ENCODE measurements around the gene PLXNB2. TPM values are rescaled to one million over a fixed set of nuclear protein-coding genes. Genes with fewer than 3 reads are reported as not detected.
A peak's percentile ranks its signal among the peaks of the same experiment; 100 is the strongest.

PLXNB2 gene
- total RNA-seq, 1 experiment from 2014 or later = 236 TPM

DNA sequence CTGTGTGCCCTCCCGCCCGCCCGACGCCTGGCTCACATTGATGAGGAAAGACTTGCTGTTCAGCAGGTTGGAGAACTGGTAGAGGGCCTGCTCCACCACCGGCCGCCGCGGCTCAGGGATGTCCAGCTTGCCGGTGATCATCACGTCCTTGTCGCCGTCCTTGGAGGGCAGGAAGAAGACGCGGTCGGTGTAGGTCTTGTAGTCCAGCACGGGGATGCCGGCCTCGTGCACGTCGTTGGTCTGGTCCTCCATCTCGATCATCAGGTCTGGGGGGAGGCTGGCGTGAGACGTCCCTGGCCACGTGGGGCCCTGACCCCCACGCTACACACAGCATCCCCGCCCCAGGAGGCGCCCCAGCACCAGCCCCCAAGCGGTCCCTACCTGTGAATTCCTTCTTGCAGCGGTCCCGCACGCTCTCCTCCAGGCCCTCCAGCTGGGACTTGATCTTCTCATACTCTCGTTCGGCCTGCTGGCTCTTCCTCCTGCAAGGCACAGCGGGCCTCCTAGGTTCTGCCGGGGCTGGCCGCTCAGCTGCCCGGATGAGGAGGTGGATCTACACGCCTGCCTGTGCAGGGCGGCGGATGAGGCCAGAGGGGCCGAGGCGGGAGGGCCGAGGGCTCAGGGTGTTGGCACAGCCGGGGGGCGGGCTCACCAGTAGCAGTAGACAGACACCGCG lies 26.6 kb downstream of the PLXNB2 start:
- Histone ChIP-seq H3K79me2 (ENCODE audit: insufficient read depth, low read length) (peaks cover 16% of the 10 kb centered on the region; the same call in 1 of the 2 replicates), H3K4me1 (ENCODE audit: control insufficient read depth in 1 of 2, insufficient read depth in 2 of 2, low read length in 2 of 2) (peaks cover 20 to 30% of the 10 kb centered on the region in 2 experiments), H3K4me3 (replicated peaks in 1 of 2; ENCODE audit: low read depth in 1 of 2, low read length in 2 of 2) (no peak overlapping the region), H3K27ac (ENCODE audit: low read depth, low read length) (peak overlapping the region; percentile 96; the same call in 1 of the 2 replicates), H3K9me2 (ENCODE audit: insufficient read depth) (no peaks in the 10 kb centered on the region), H3K36me3 (ENCODE audit: control insufficient read depth in 1 of 2, insufficient read depth in 2 of 2, low read length in 2 of 2) (peaks cover 32 to 68% of the 10 kb centered on the region in 2 experiments), H3K4me2 (ENCODE audit: low read length) (no peak overlapping the region), H3K9ac (ENCODE audit: low read length) (no peak overlapping the region), H3K9me3 (ENCODE audit: control insufficient read depth in 1 of 2, insufficient read depth in 1 of 2, low read depth in 1 of 2, low read length in 2 of 2) (peaks cover 4 to 9% of the 10 kb centered on the region in 2 experiments; a peak in 2 of 4 replicates), H3K27me3 (ENCODE audit: insufficient read depth, low read length) (no peaks in the 10 kb centered on the region), H2AFZ (ENCODE audit: low read depth, low read length, poor library complexity, severe bottlenecking) (no peak overlapping the region), H4K20me1 (ENCODE audit: insufficient read depth) (no peaks in the 10 kb centered on the region)
- DNase-seq (ENCODE audit: low read depth, low spot score) (no peak), ATAC-seq (no peak)
- POLR2A ChIA-PET = no interaction called here
- BruUV-seq (replicated peaks) = no TSS peak
- CTCF ChIA-PET = interaction anchor here (0.6 kb wide), 1 partner anchor 21 kb away, joined by 5 read pairs; no protein-coding TSS in a partner anchor
- RAD21 ChIA-PET (ENCODE audit: low non-redundant PET in 1 of 2, low total read pairs in 2 of 2, uncharacterized antibody in 2 of 2, unreplicated experiment in 2 of 2) = interaction anchor here in 1 of 2 experiments (0.6 kb wide), 1 partner anchor 31 kb away, joined by 3 read pairs; no protein-coding TSS in a partner anchor
- no peak for TF ChIP-seq CEBPB (IDR thresholded peaks at IDR 0.05; ENCODE audit: low read depth)
- intact Hi-C loops (cut with micrococcal nuclease) = no loop called here

DNA sequence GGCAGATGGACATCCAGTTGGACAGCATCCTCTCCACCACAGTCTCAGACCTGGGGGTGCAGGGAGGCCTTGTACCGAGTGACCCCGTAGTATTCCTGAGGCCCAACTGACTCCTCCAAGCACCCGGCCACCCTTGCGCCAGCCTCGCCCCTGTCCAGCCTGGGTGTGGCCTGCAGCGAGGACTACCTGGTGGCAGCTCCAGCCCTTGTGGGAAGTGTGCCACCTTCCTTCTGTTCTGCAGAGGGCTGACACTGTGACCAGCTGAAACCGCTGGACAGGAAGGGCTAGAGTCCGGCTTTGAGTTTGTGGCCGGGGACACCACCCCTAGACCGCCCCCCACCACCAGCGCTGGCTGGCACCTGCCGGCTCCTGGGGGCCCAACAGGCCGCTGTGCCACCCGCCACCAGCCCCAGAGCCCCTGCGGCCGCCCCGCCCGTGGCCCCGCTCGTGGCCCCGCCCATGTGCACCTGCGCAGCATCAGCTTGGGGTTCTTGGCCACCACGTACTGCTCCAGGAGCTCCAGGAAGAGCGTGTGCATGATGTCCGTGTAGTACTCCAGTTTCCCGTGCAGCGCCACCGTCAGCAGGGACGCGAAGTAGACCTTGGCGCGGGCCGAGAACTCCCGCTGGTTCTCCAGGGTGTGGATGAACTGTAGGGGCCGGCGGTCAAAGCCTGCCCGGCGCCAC lies 27.3 kb downstream of the PLXNB2 start:
- Histone ChIP-seq H2AFZ (ENCODE audit: low read depth, low read length, poor library complexity, severe bottlenecking) (no peak overlapping the region), H3K4me1 (ENCODE audit: control insufficient read depth in 1 of 2, insufficient read depth in 2 of 2, low read length in 2 of 2) (peaks cover 20 to 34% of the 10 kb centered on the region in 2 experiments), H3K36me3 (ENCODE audit: control insufficient read depth in 1 of 2, insufficient read depth in 2 of 2, low read length in 2 of 2) (peaks cover 29 to 74% of the 10 kb centered on the region in 2 experiments), H3K79me2 (ENCODE audit: insufficient read depth, low read length) (peaks cover 14% of the 10 kb centered on the region; the same call in 1 of the 2 replicates), H3K4me3 (replicated peaks in 1 of 2; ENCODE audit: low read depth in 1 of 2, low read length in 2 of 2) (no peak overlapping the region), H3K9me2 (ENCODE audit: insufficient read depth) (no peaks in the 10 kb centered on the region), H4K20me1 (ENCODE audit: insufficient read depth) (no peaks in the 10 kb centered on the region), H3K27ac (ENCODE audit: low read depth, low read length) (peak overlapping the region; percentile 30; the same call in 1 of the 2 replicates), H3K27me3 (ENCODE audit: insufficient read depth, low read length) (no peaks in the 10 kb centered on the region), H3K9ac (ENCODE audit: low read length) (no peak overlapping the region), H3K4me2 (ENCODE audit: low read length) (no peak overlapping the region), H3K9me3 (ENCODE audit: control insufficient read depth in 1 of 2, insufficient read depth in 1 of 2, low read depth in 1 of 2, low read length in 2 of 2) (peaks cover 4 to 11% of the 10 kb centered on the region in 2 experiments; a peak in 2 of 4 replicates)
- RAD21 ChIA-PET (ENCODE audit: low non-redundant PET in 1 of 2, low total read pairs in 2 of 2, uncharacterized antibody in 2 of 2, unreplicated experiment in 2 of 2) = interaction anchor here in 1 of 2 experiments (0.6 kb wide), 1 partner anchor 30 kb away, joined by 3 read pairs; no protein-coding TSS in a partner anchor
- DNase-seq (ENCODE audit: low read depth, low spot score) (no peak), ATAC-seq (no peak)
- no peak for TF ChIP-seq SIN3A (IDR thresholded peaks at IDR 0.05; ENCODE audit: low read depth)
- no peak for TF ChIP-seq RAD21 (IDR thresholded peaks at IDR 0.05; ENCODE audit: low read depth)
- TF ChIP-seq, protein P1, sequence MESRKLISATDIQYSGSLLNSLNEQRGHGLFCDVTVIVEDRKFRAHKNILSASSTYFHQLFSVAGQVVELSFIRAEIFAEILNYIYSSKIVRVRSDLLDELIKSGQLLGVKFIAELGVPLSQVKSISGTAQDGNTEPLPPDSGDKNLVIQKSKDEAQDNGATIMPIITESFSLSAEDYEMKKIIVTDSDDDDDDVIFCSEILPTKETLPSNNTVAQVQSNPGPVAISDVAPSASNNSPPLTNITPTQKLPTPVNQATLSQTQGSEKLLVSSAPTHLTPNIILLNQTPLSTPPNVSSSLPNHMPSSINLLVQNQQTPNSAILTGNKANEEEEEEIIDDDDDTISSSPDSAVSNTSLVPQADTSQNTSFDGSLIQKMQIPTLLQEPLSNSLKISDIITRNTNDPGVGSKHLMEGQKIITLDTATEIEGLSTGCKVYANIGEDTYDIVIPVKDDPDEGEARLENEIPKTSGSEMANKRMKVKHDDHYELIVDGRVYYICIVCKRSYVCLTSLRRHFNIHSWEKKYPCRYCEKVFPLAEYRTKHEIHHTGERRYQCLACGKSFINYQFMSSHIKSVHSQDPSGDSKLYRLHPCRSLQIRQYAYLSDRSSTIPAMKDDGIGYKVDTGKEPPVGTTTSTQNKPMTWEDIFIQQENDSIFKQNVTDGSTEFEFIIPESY (IDR thresholded peaks at IDR 0.05; ENCODE audit: extremely low read depth, insufficient replicate concordance, low read length) = no peak
- TF ChIP-seq ZFX (IDR thresholded peaks at IDR 0.05) = no peak
- no peak for TF ChIP-seq EZH2phosphoT487 (IDR thresholded peaks at IDR 0.05; ENCODE audit: borderline replicate concordance)
- no peak for TF ChIP-seq EZH2 (IDR thresholded peaks at IDR 0.05)
- TF ChIP-seq SP1 (IDR thresholded peaks at IDR 0.05; ENCODE audit: low read depth) = no peak
- no peak for TF ChIP-seq POLR2AphosphoS5 (IDR thresholded peaks at IDR 0.05; ENCODE audit: low read depth, low read length)
- TF ChIP-seq ZNF274 (IDR thresholded peaks at IDR 0.05; ENCODE audit: low read depth, low read length) = no peak
- TF ChIP-seq JUND (IDR thresholded peaks at IDR 0.05) = no peak
- no peak for TF ChIP-seq CEBPB (IDR thresholded peaks at IDR 0.05; ENCODE audit: low read depth)
- intact Hi-C loops (cut with micrococcal nuclease) = no loop called here
- POLR2A ChIA-PET = no interaction called here
- CTCF ChIA-PET = no interaction called here
- no TSS peak for BruUV-seq (replicated peaks)
